GM12878 (cell line): ENCODE data around the gene ZNF302. TPM values are rescaled to one million over a fixed set of nuclear protein-coding genes. Genes with fewer than 3 reads are reported as not detected.
"Not testable (repeated sequence)": the region's sequence is repeated elsewhere in the genome, so short reads cannot be mapped to it uniquely, and the experiment has no call there.

Experiments used
- ATAC-seq: fragments of 200-7000 bp; cut with Tn5 transposase; 3 replicates; pipeline ENCODE4 v1.9.1; 2020; ENCODE audit warnings: mild to moderate bottlenecking, moderate library complexity
- BruUV-seq: library from RNA; stranded (reverse); fragments of 400-500 nt; replicated peaks from 2 replicates; lab custom pipeline; 2021; lab: Mats Ljungman, UMichigan
- CTCF ChIA-PET: fragments of 300-600 bp; sonication (Branson Sonifier 250); formaldehyde crosslinking; extraction: SDS; loops from one replicate; lab custom pipeline; 2021; ENCODE audit warnings: inconsistent platforms; lab: Yijun Ruan, JAX
- POLR2A ChIA-PET: fragments of 350-600 bp; formaldehyde crosslinking; extraction: SDS; loops from one replicate; lab custom pipeline; 2021; ENCODE audit warnings: inconsistent platforms; lab: Charles Lee
- RAD21 ChIA-PET: fragments of 300-600 bp; sonication (Branson Sonifier 250); formaldehyde crosslinking; loops from one replicate; lab custom pipeline; 2023; ENCODE audit warnings: antibody characterized with exemption; ENCODE audit not compliant: unreplicated experiment; lab: Charles Lee
- SMC1A ChIA-PET: fragments of 300-600 bp; sonication (Branson Sonifier 250); formaldehyde crosslinking; loops from one replicate; lab custom pipeline; 2023; ENCODE audit not compliant: unreplicated experiment, uncharacterized antibody; lab: Charles Lee
- DNase-seq: peaks from one replicate; pipeline ENCODE4 v3.0.0-alpha.2; 2011; ENCODE audit warnings: low read depth, low spot score
- FAIRE-seq: peaks from 3 replicates; lab custom pipeline; 2011; peaks lifted over from hg19 to GRCh38; lab: Jason Lieb, UNC
- H2AFZ ChIP-seq: 2 replicates; pipeline ENCODE4 v1.6.0; 2011; ENCODE audit warnings: low read depth, low read length, control low read depth; ENCODE audit not compliant: control insufficient read depth
- H3K27ac ChIP-seq: 2 replicates; pipeline ENCODE4 v1.5.1; 2011; ENCODE audit warnings: control low read depth; ENCODE audit not compliant: control insufficient read depth, insufficient read depth
- H3K27me3 ChIP-seq, 2 experiments: replicated peaks in 1 of 2; 2 replicates each; pipeline versions ENCODE4 v1.6.0 to v1.6.1; 2011; ENCODE audit warnings: low read length in 1 of 2; ENCODE audit not compliant: control insufficient read depth in 2 of 2, insufficient read depth in 2 of 2
- H3K36me3 ChIP-seq, 2 experiments: 2 replicates each; pipeline ENCODE4 v1.5.1; 2011; ENCODE audit warnings: low read length in 1 of 2; ENCODE audit not compliant: control insufficient read depth in 2 of 2, insufficient read depth in 2 of 2
- H3K4me1 ChIP-seq: 2 replicates; pipeline ENCODE4 v1.6.1; 2011; ENCODE audit warnings: mild to moderate bottlenecking, low read length, moderate library complexity, mixed read lengths; ENCODE audit not compliant: control insufficient read depth, insufficient read depth
- H3K4me2 ChIP-seq: 2 replicates; pipeline ENCODE4 v1.6.0; 2011; ENCODE audit warnings: control low read depth; ENCODE audit not compliant: control insufficient read depth, insufficient read depth
- H3K4me3 ChIP-seq: fragments of 200-600 bp; sonication (generic); 2 replicates; pipeline ENCODE4 v1.5.1; 2016
- H3K79me2 ChIP-seq: 2 replicates; pipeline ENCODE4 v1.6.0; 2011; ENCODE audit warnings: low read length; ENCODE audit not compliant: control insufficient read depth, insufficient read depth
- H3K9ac ChIP-seq: 2 replicates; pipeline ENCODE4 v1.8.0; 2011; ENCODE audit warnings: low read length, control low read depth, mixed read lengths; ENCODE audit not compliant: control insufficient read depth, insufficient read depth
- H3K9me3 ChIP-seq: replicated peaks from 3 replicates; pipeline ENCODE4 v1.5.1; 2011; ENCODE audit warnings: mild to moderate bottlenecking, low read length; ENCODE audit not compliant: control insufficient read depth, insufficient read depth
- H4K20me1 ChIP-seq: 2 replicates; pipeline ENCODE4 v1.6.0; 2011; ENCODE audit not compliant: control insufficient read depth, insufficient read depth
- EP300 ChIP-seq, 2 experiments: fragments of 150-350 bp in 1 of 2; IDR thresholded peaks; 2 replicates each; pipeline ENCODE4 v1.6.1; 2011 to 2012; ENCODE audit warnings: low read depth in 2 of 2, low read length in 2 of 2, borderline replicate concordance in 1 of 2, improper control_type of control experiment in 1 of 2, inconsistent platforms in 1 of 2; ENCODE audit not compliant: control insufficient read depth in 1 of 2
- JUNB ChIP-seq: IDR thresholded peaks from 2 replicates; pipeline ENCODE4 v1.6.1; 2016; ENCODE audit warnings: antibody characterized with exemption, mild to moderate bottlenecking
- NFYB ChIP-seq: IDR thresholded peaks from 2 replicates; pipeline ENCODE4 v1.6.1; 2011; ENCODE audit warnings: low read depth, mild to moderate bottlenecking, low read length, improper control_type of control experiment, moderate library complexity; ENCODE audit not compliant: insufficient read depth
- PAX5 ChIP-seq: IDR thresholded peaks from 2 replicates; pipeline ENCODE4 v1.6.1; 2011; ENCODE audit warnings: low read depth, low read length, borderline replicate concordance
- PAX8 ChIP-seq: fragments of 450-650 bp; IDR thresholded peaks from 2 replicates; pipeline ENCODE4 v1.6.1; 2017; ENCODE audit warnings: mild to moderate bottlenecking, moderate library complexity
- PRDM15 ChIP-seq: fragments of 450-650 bp; formaldehyde crosslinking; IDR thresholded peaks from 2 replicates; pipeline ENCODE4 v1.4.0; 2020; ENCODE audit warnings: mild to moderate bottlenecking, moderate library complexity
- SKIL ChIP-seq: fragments of 450-650 bp; IDR thresholded peaks from 2 replicates; pipeline ENCODE4 v1.6.1; 2017; ENCODE audit warnings: mild to moderate bottlenecking, low read depth, inconsistent platforms; ENCODE audit not compliant: poor library complexity, severe bottlenecking
- ZNF24 ChIP-seq: fragments of 450-650 bp; IDR thresholded peaks from 2 replicates; pipeline ENCODE4 v1.6.1; 2017; ENCODE audit warnings: antibody characterized with exemption, mild to moderate bottlenecking
- WGBS: methylation state at CpG from one replicate; pipeline ENCODE4 v1.1.6; 2016; ENCODE audit warnings: low lambda C conversion rate; ENCODE audit not compliant: insufficient replicate concordance, insufficient coverage; ENCODE audit errors: missing lambda C conversion rate; 5-methylcytosine and 5-hydroxymethylcytosine counted together
- in situ Hi-C: fragments of 300-500 bp; cut with MboI; formaldehyde crosslinking; loops from 9 replicates; pipeline ENCODE4 v1.14.3; 2018; ENCODE audit warnings: mixed read lengths
- intact Hi-C: fragments of 100-400 bp; cut with micrococcal nuclease; formaldehyde crosslinking; loops from one replicate; pipeline ENCODE4 v1.14.2; 2022; ENCODE audit not compliant: unreplicated experiment
- polyA plus RNA-seq, 11 experiments: library from polyadenylated mRNA; depleted of rRNA in 4 of 11; unstranded in 6 of 11; stranded (reverse) in 5 of 11; fragments of >200 nt; fragmentation: Nextera tagmentation in 4 of 11; fragmentation: Illumina TruSeq in 1 of 11; extraction: Ambion mirVana in 4 of 11; extraction: Trizol in 1 of 11; gene quantifications; 1 replicate in 1 of 11; 2 replicates in 10 of 11; pipeline versions ENCODE4 v1.2.1 to v1.2.3, GENCODE V29; 2011 to 2016; ENCODE audit warnings: inconsistent platforms in 2 of 11, missing spikeins in 2 of 11, low read depth in 1 of 11
- total RNA-seq, 4 experiments: library from RNA; depleted of rRNA in 3 of 4; stranded (reverse); fragments of >200 nt in 3 of 4; fragmentation: Illumina TruSeq in 1 of 4; extraction: Trizol in 1 of 4; gene quantifications; 2 replicates each; pipeline versions ENCODE4 v1.2.1 to v1.2.3, GENCODE V29; 2013 to 2021

Gene ZNF302
- total and polyA plus RNA-seq, 10 of the 15 experiments (the other 5 are each of a cell fraction or from before 2014, with no cell fraction given): 8.4 to 35.4 (median 19.7) TPM

DNA sequence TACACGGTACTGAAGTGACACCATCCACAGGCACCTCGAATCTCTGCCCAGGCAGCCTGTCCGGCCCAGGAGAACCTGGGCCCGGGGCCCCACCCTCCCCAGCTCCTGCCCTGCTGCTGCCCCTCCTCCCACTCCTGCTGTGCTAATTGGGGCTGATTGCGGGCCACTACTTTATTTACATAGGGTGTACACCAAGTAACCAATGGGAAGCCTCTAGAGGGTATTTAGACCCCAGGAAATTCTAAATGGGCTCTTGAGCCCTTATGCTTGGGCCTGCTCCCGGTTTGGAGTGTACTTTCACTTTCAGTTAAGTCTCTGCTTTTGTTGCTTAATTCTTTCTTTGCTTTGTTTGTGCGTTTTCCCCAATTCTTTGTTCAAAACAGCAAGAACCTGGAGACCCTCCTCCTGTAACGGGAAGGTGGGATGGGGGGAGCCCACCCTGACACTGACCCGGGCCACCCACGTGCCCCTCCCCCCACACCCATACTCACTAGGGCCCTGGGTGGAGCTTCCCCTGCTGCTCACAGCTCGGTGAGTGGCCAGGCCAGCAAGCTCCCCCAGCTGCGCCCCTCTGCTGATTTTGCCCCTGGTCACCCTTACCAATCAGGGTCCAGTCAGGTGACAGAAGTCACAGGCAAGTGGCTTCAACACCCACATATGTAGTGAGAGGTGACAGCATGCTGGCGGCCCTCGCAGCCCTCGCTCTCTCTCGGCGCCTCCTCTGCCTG lies 10.0 kb upstream of the ZNF302 start:
- no peak overlapping the region for H3K27ac ChIP-seq
- SMC1A ChIA-PET: no interaction called here
- RAD21 ChIA-PET: interaction anchor here (0.6 kb wide), 1 partner anchor 177 kb away, joined by 4 read pairs; no protein-coding TSS in a partner anchor
- peak; percentile 18; the same call in 2 of the 3 replicates for ATAC-seq
- no peaks in the 10 kb centered on the region for H3K4me1 ChIP-seq
- CTCF ChIA-PET: no interaction called here
- POLR2A ChIA-PET: no interaction called here
- TF ChIP-seq ZNF24 (no peak), PAX5 (no peak), EP300 (IDR thresholded peaks at IDR 0.05; ENCODE audit: borderline replicate concordance in 1 of 2, control insufficient read depth in 1 of 2, low read depth in 2 of 2, low read length in 2 of 2) (no peak), NFYB (no peak), SKIL (no peak), PAX8 (no peak), PRDM15 (CRISPR knock-in tag) (no peak), JUNB (no peak)
- no TSS peak for BruUV-seq
- in situ Hi-C loops: no loop called here
- 77% methylated on average over 14 of the region's 17 CpGs for WGBS
- H2AFZ ChIP-seq: no peak overlapping the region
- no peak overlapping the region for H3K4me3 ChIP-seq
- FAIRE-seq: no peak
- no peaks in the 10 kb centered on the region; the same call in 2 of the 3 replicates for H3K9me3 ChIP-seq
- intact Hi-C loops: no loop called here
- no peak for DNase-seq
- no peaks in the 10 kb centered on the region for H3K36me3 ChIP-seq
- no peaks in the 10 kb centered on the region for H4K20me1 ChIP-seq
- no peaks in the 10 kb centered on the region for H3K27me3 ChIP-seq
- no peaks in the 10 kb centered on the region for H3K79me2 ChIP-seq
- H3K9ac ChIP-seq: no peak overlapping the region
- H3K4me2 ChIP-seq: no peak overlapping the region; the same call in 1 of the 2 replicates

DNA sequence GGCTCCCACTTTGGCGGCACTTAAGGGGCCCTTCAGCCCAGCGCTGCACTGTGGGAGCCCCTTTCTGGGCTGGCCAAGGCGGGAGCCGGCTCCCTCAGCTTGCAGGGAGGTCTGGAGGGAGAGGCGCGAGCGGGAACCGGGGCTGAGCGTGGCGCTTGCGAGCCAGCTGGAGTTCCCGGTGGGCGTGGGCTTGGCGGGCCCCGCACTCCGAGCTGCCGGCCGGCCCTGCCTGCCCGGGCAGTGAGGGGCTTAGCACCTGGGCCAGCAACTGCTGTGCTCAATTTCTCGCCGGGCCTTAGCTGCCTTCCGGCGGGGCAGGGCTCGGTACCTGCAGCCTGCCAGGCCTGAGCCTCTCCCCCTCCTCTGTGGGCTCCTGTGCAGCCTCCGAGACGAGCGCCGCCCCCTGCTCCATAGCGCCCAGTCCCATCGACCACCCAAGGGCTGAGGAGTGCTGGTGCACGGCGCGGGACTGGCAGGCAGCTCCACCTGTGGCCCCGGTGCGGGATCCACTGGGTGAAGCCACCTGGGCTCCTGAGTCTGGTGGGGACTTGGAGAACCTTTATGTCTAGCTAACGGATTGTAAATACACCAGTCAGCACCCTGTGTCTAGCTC lies 9.3 kb upstream of the ZNF302 start:
- H3K79me2 ChIP-seq, POLR2A ChIA-PET, CTCF ChIA-PET, SMC1A ChIA-PET, H3K9ac ChIP-seq, H3K4me3 ChIP-seq, H3K27ac ChIP-seq, H3K4me1 ChIP-seq, H3K9me3 ChIP-seq, H3K36me3 ChIP-seq, H3K27me3 ChIP-seq, DNase-seq, H2AFZ ChIP-seq, RAD21 ChIA-PET, intact Hi-C loops, H4K20me1 ChIP-seq, BruUV-seq, ATAC-seq, H3K4me2 ChIP-seq, FAIRE-seq, in situ Hi-C loops: not testable (repeated sequence)
- 92% methylated on average over 27 of the region's 36 CpGs for WGBS
